HepG2 (cell line): ENCODE measurements around the gene HDLBP.

Experiments
- JUN ChIP-seq: sonication (generic); formaldehyde crosslinking; IDR thresholded peaks from 2 replicates; pipeline ENCODE4 v1.4.0; 2020; ENCODE audit warnings: mild to moderate bottlenecking, missing genetic modification reagents
- ZNF3 ChIP-seq: IDR thresholded peaks from 2 replicates; pipeline ENCODE4 v1.7.0; 2017; ENCODE audit warnings: inconsistent platforms
- ZNF749 ChIP-seq: sonication (generic); formaldehyde crosslinking; IDR thresholded peaks from 2 replicates; pipeline ENCODE4 v1.8.0; 2022; ENCODE audit warnings: mild to moderate bottlenecking, missing genetic modification reagents, moderate library complexity, borderline replicate concordance

GRCh38 chr2:241179899-241180298 lies 135.6 kb downstream of the HDLBP start:
- no peak for TF ChIP-seq JUN (CRISPR knock-in tag)
- TF ChIP-seq ZNF3 (CRISPR knock-in tag) = no peak
- no peak for TF ChIP-seq ZNF749
